GM10266 (cell line): ENCODE measurements around the gene GCH1.
A peak's percentile ranks its signal among the peaks of the same experiment; 100 is the strongest.

ENCODE experiments used
- DNase-seq: peaks from one replicate; pipeline ENCODE4 v3.0.0; 2012; ENCODE audit errors: extremely low spot score
- CTCF ChIP-seq: IDR thresholded peaks from 2 replicates; pipeline ENCODE4 v1.5.1; 2012; ENCODE audit warnings: mild to moderate bottlenecking, low read depth; ENCODE audit not compliant: control insufficient read depth, insufficient read depth; ENCODE audit errors: missing control alignments

GCH1 gene

GRCh38 chr14:54840798-54841197 is 61.8 kb downstream of the GCH1 start:
- no peak for TF ChIP-seq CTCF
- peak; percentile 14 for DNase-seq

- no peak for TF ChIP-seq CTCF
- DNase-seq: no peak
Measured at GRCh38 chr14:54840336-54840735, 62.3 kb downstream of the GCH1 start.

GRCh38 chr14:54839701-54840119 is 62.9 kb downstream of the GCH1 start:
- no peak for TF ChIP-seq CTCF
- no peak for DNase-seq

GRCh38 chr14:54838931-54839512 is 63.6 kb downstream of the GCH1 start:
- no peak for TF ChIP-seq CTCF
- no peak for DNase-seq

GRCh38 chr14:54837508-54838149 is 65.0 kb downstream of the GCH1 start:
- no peak for DNase-seq
- TF ChIP-seq CTCF: no peak

- TF ChIP-seq CTCF: no peak
- DNase-seq: no peak
Measured at GRCh38 chr14:54836231-54836630, 66.4 kb downstream of the GCH1 start.

- DNase-seq: no peak
Measured at GRCh38 chr14:54834727-54835126, 67.9 kb downstream of the GCH1 start.

More at GRCh38 chr14:54834727-54835126, 67.9 kb downstream of the GCH1 start:
- no peak for TF ChIP-seq CTCF
